Stimulated activated CD8-positive, alpha-beta memory T cell treated with anti-CD3 and anti-CD28 coated beads, Interleukin-2, amount 100 ng/mL, for 48 hours (primary cell): ENCODE results near the gene ZBTB25.
A peak's percentile ranks its signal among the peaks of the same experiment; 100 is the strongest.
"Not testable (repeated sequence)": the region's sequence is repeated elsewhere in the genome, so short reads cannot be mapped to it uniquely, and the experiment has no call there.

Experiments used
- DNase-seq, 2 donors: peaks; one replicate each; pipeline ENCODE4 v3.0.0-alpha.2; 2020; ENCODE audit warnings: low read depth in 2 of 2

The ZBTB25 gene, protein sequence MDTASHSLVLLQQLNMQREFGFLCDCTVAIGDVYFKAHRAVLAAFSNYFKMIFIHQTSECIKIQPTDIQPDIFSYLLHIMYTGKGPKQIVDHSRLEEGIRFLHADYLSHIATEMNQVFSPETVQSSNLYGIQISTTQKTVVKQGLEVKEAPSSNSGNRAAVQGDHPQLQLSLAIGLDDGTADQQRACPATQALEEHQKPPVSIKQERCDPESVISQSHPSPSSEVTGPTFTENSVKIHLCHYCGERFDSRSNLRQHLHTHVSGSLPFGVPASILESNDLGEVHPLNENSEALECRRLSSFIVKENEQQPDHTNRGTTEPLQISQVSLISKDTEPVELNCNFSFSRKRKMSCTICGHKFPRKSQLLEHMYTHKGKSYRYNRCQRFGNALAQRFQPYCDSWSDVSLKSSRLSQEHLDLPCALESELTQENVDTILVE

DNA sequence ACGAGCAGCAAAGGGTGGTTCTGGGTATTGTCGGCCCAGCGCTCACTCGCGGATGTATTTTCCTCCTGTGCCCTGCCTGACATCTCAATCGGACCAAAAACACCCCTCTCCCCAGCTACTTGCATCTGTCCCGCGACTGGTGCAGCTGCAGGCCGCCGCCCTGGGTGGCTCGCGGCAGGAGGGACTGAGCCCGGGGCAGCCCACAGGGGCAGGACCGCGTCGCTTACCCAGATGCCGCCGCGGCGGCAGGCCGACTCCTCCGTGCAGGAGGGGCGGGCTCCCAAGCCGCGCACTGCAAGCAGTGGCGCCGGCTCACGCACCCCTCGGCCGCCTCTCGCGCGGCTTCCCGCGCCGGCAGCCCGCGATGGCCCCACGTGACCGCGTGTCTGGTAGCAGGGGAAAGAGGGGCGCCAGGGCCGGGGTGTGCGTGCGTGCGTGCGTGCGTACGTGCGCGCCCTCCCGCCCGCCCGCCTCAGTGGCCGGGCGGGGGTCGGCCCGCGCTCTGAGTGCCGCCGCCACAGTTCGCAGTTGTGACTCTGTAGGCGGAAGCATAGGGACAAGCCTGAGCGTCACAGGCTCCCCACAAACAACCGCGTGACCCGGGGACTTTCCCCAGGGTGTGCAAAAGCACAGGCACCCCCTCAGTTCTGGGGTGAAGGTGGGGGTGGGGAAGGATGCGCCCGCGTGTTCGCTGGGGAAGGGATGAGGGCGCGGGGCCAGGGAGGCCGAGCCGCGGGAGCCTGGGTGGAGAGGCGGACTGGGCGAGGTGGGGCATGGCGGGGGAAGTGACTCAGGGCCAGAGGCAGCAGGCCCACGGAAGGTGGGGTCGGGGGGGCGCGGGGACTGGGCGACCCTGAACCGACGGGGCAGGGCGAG lies at the start of gene ZBTB25:
Gene ZBTB25, minus strand, starts transcription at position 405 of the 876 bp plus-strand sequence. CDS start 13,305 bp downstream, outside the sequence.
- DNase-seq: peak; percentile 87 to 91

DNA sequence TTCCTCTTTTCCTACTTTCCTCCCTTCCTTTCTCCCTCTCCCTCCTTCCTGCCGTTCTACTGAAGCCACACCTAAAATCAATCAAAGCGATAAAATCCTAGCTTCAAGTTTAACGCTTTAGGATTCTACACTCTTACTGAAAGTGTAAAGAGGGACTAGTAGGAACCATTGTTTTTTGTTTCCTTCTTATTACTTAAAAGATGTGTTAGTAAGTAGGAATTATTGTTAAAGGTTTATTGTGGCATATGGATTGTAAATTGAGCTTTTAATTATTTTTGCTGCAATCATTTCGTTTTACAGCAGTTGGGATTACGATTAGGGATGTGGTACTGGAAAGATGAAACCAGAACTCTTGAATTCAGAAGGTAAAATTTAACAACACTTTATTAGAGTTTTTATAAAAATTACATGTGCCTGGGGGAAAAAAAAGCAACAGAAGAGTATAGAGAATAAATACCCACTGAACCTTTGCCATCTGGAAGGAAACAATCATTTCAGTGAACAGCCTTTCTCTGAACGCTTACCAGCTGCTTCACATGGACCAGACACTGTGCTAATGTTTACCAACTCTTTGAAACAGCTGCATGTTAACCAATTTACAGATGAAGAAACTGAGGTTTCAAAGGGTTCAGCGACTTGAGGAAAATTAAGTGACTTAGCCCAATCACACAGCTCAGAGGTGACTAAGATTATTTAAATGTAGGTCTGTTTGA lies 47.1 kb upstream of the ZBTB25 start:
- no peak for DNase-seq

DNA sequence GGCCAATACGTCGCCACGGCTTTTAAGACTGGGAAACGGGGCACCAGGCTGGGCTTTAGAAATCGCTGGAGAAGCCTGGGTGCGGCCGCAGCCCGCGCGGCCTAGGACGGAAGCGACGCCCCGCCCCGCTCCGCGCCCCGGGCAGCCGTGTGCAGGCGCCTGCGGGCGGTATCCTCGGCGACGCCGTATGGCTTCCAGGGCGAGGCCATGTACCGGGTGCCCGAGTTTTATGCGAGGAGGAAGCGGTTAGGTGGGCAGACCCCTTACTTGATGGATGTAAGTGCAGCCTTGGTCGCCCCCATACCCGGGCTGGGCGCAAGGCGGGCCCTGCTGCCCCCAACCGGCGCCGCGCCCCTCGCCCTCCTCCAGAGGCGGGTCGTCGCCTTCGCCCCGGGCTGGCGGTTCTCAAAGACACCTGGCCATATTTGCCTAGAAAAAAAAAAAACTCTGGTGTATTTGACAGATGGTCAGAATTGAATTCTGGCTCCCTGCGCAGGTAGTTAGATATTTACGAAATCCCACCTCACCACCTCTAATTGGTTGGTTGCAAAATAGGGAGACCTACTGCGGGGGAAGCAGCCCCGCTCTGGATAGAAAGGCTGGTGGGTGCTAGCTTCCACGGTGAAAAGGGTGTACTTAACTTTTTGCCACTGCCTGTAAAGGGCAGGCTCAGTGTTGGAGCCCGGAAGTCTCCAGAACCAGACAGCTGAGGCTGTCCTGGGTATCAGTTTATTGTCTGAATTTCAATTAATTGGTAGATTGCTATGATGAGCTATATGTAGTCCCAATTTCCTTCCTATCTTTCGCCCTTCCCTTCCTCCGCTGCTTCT lies 46.4 kb upstream of the ZBTB25 start, which contains the start of gene PPP1R36:
Gene PPP1R36, plus strand, starts transcription at position 171 of the 830 bp plus-strand sequence. Its CDS starts 37 bp downstream, at position 208.
- no peak for DNase-seq

DNA sequence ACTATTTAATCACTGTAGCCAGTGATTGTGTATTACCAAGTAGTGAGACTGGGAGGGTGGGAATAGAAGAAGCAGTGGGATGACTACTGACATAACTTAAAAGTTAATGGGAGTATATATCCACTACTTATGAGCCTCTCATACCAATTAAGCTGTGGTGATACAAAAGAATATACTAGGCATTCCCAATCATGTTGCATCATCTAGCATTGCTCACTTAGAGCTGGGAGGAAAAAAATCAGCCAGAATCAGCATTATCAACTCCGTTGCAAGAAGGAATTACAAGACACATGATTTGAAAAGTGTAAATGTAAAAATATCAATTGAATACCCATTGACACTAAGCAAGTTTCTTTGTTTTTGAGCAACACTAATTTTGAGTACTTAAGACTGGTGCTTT lies 45.4 kb upstream of the ZBTB25 start:
- no peak for DNase-seq

DNA sequence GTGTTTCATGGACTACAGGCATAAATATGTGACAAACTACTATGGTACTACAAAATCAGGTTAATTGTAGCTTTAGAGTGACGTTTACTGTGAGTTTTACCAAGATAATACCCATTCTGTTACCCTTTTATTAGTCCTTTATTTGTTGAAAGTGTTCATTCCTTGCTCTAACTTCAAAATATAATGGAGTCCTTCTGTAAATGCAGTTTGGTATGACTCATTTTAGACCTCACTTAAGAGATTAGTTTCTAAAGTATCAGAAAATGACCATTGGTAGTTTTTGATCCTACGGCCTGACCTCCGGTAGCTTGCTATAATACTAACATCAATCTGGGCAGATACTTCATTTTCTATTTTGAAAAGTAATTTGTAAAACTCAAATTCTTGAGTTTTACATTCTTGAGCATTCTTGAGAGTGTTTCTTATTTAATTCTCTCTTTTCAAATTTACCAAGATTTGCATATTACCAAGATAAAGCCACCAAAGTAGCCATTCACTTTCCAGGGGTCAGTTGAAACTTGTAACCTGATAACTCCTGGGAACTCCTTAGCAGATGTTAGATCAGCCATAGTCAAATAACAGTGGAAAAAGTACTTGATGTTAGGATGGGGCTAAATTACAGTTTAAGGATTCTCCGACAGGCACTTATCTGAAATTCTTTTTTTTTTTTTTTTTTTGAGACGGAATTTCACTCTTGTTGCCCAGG lies 41.1 kb upstream of the ZBTB25 start:
- DNase-seq: no peak

DNA sequence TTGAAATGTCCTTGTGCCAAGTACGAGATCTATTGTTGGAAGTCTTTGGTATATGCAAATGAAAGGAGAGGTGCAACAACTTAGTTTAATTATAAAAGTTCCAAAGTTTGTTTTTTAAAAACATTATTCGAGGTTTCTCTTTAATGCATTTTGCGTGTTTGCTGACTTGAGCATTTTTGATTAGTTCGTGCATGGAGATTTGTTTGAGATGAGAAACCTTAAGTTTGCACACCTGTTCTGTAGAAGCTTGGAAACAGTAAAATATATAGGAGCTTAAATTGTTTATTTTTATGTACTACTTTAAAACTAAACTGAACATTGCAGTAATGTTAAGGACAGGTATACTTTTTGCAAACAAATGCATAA lies 39.2 kb upstream of the ZBTB25 start:
- DNase-seq: no peak

DNA sequence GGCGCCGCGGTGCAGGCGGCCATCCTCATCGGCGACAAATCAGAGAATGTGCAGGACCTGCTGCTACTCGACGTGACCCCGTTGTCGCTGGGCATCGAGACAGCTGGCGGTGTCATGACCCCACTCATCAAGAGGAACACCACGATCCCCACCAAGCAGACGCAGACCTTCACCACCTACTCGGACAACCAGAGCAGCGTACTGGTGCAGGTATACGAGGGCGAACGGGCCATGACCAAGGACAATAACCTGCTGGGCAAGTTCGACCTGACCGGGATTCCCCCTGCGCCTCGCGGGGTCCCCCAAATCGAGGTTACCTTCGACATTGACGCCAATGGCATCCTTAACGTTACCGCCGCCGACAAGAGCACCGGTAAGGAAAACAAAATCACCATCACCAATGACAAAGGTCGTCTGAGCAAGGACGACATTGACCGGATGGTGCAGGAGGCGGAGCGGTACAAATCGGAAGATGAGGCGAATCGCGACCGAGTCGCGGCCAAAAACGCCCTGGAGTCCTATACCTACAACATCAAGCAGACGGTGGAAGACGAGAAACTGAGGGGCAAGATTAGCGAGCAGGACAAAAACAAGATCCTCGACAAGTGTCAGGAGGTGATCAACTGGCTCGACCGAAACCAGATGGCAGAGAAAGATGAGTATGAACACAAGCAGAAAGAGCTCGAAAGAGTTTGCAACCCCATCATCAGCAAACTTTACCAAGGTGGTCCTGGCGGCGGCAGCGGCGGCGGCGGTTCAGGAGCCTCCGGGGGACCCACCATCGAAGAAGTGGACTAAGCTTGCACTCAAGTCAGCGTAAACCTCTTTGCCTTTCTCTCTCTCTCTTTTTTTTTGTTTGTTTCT lies 38.6 kb upstream of the ZBTB25 start:
- no peak for DNase-seq

DNA sequence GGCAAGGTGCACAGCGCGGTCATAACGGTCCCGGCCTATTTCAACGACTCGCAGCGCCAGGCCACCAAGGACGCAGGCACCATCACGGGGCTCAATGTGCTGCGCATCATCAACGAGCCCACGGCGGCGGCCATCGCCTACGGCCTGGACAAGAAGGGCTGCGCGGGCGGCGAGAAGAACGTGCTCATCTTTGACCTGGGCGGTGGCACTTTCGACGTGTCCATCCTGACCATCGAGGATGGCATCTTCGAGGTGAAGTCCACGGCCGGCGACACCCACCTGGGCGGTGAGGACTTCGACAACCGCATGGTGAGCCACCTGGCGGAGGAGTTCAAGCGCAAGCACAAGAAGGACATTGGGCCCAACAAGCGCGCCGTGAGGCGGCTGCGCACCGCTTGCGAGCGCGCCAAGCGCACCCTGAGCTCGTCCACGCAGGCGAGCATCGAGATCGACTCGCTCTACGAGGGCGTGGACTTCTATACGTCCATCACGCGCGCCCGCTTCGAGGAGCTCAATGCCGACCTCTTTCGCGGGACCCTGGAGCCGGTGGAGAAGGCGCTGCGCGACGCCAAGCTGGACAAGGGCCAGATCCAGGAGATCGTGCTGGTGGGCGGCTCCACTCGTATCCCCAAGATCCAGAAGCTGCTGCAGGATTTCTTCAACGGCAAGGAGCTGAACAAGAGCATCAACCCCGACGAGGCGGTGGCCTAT lies 37.8 kb upstream of the ZBTB25 start:
- no peak for DNase-seq

DNA sequence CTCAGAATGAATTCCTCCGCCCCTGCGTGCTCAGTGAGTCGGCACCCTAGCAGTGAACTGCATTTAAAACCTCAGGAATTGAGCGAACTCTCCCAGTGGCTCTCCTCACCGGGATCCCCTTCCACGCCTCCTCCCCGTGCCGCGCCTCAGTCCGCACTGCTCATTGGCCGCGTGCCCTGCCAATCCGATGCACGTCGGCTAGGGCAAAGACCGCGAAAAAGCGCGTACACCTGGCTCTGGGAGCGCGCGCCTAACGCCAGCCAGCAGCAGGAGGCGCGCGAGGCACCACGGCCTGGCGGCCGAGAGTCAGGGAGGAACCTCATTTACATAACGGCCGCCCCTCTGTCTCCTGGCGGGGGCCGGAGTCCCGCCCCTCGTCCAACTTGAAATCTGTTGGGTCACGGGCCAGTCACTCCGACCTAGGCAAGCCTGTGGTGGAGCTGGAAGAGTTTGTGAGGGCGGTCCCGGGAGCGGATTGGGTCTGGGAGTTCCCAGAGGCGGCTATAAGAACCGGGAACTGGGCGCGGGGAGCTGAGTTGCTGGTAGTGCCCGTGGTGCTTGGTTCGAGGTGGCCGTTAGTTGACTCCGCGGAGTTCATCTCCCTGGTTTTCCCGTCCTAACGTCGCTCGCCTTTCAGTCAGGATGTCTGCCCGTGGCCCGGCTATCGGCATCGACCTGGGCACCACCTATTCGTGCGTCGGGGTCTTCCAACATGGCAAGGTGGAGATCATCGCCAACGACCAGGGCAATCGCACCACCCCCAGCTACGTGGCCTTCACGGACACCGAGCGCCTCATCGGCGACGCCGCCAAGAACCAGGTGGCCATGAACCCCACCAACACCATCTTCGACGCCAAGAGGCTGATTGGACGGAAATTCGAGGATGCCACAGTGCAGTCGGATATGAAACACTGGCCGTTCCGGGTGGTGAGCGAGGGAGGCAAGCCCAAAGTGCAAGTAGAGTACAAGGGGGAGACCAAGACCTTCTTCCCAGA lies 36.9 kb upstream of the ZBTB25 start, which contains the start of gene HSPA2:
Gene HSPA2, plus strand, starts transcription at position 534 of the 995 bp plus-strand sequence. Its CDS starts 109 bp downstream, at position 643.
- peak; percentile 91 to 94 for DNase-seq

DNA sequence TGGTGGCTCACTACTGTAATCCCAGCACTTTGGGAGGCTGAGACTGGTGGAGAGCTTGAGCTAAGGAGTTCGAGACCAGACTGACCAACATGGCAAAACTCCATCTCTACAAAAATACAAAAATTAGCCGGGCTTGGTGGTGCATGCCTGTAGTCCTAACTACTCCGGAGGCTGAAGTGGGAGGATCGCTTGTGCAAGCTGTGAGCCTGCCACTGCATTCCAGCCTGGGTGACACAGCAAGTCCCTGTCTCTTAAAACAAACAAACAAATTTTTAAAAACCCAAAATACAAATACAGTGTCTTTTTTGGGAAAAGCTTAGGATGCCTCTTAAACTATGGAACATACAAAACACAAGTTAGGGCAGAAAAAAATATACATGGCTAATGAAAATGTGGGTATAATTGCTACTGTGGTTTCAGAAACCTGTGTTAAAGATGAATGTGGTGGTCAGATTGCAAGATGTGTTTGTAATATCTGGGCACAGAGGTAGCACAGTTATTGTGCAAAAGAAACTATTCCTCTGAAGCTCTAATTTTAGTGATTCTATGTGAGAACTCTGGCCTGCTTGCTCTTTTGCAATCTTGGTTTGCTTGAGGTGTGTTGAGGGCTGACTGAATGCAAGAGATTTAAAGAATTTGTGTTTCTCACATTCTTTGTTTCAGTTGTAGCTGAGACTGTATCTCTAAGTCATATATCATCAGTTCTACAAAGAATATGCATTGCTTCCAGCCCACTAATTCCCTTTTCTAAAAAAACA lies 33.0 kb upstream of the ZBTB25 start:
- no peak for DNase-seq

DNA sequence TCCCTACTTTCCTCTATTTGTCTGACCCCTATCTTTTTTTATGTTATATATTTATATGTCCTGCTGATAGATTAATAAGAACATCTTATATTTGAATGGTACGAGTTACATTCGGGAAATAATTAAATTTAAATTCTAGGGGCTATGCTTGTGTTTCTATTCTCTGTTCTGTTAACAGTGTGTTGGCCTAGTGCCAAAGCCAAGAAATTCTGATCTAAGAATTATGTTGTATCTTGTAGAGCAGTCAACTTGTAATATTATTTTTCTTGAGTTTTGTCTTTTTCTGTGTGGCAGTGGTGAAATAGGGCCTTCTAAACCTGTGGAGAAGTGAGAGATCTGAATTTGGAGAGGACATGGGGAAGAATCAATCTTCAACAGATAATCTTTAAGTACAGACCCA lies 27.9 kb upstream of the ZBTB25 start:
- no peak for DNase-seq

DNA sequence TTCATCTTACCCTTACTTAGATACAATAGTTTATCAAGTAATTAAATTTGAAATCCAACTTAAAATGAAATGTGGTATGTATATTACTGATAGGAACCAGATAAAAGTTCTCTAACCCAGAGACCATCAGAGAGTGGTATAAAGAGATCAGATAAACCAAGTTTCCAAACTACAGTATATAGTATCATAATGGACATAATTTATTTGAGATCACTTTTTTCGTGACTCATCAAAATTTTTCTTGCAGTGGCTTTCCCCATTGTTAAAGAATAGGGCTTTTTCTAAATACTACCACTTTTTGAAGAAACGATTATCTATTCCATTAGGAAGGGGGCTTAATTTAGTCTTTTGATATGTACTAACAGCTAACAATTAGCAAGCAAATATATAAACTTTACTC lies 21.7 kb upstream of the ZBTB25 start:
- no peak for DNase-seq

DNA sequence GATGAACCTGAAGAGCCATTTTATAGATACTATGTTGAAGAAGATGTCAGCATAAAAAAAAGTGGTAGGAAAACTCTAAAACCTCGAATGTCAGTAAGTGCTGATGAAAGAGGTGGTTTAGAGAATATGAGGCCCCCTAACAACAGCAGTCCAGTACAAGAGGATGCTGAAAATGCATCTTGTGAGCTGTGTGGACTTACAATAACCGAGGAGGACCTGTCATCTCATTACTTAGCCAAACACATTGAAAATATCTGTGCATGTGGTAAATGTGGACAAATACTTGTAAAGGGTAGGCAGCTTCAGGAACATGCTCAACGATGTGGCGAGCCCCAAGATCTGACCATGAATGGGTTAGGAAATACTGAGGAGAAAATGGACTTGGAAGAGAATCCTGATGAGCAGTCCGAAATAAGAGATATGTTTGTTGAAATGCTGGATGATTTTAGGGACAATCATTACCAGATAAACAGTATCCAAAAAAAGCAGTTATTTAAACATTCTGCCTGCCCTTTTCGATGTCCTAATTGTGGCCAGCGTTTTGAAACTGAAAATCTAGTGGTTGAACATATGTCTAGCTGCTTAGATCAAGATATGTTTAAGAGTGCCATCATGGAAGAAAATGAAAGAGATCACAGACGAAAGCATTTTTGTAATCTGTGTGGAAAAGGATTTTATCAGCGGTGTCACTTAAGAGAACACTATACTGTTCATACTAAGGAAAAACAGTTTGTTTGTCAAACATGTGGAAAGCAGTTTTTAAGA lies 19.1 kb upstream of the ZBTB25 start:
- DNase-seq: no peak

DNA sequence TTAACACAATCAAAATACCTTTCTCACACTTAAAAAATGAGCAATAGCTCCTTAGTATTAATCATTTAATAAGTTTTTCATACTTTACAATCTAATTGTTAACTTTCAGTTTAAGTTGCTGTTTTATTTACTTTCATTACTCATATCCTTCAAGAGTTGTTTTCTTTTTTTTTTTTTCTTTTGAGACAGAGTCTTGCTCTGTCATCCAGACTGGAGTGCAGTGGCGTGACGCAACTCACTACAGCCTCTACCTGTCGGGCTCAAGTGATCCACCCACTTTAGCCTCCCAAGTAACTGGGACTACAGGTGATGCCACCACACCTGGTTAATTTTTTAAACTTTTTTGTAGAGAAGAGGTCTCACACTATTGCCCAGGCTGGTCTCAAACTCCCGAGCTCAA lies 17.1 kb upstream of the ZBTB25 start:
- no peak for DNase-seq

DNA sequence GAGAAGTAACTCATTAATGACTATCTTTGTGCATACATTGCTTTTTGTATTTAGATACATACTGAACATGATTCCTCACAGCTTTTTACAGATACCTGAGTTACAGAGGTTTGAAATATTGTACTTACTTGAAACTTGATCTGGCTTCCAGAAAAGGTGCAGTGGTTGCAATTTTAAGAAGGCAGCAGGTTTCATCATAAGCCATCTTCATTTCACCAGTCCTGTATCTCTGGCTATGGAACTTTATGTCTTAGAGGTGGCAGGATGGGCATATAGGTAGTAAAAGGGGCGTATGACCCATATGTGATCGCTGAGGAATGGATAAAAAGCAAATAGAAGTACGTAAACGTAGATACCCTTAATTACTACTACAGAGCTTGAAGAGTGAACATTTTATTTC lies 14.6 kb upstream of the ZBTB25 start:
- no peak for DNase-seq

DNA sequence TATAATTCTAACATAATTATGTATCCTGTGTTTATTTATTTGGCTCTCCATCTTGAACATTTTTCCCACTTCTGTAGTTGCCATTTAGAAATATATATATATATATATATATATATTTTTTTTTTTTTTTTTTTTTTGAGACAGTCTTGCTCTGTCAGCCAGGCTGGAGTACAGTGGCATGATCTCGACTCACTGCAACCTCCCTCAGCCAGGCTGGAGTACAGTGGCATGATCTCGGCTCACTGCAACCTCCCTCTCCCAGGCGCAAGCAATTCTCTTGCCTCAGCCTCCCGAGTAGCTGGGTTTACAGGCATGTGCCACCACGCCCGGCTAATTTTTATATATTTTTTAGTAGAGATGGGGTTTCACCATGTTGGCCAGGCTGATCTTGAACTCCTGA lies 14.0 kb upstream of the ZBTB25 start:
- not testable (repeated sequence) for DNase-seq
